ENCODE measurements around the gene FKBP6. TPM values are rescaled to one million over a fixed set of nuclear protein-coding genes. Genes with fewer than 3 reads are reported as not detected.
A peak's percentile ranks its signal among the peaks of the same experiment; 100 is the strongest.

Gene FKBP6
- total RNA-seq, 1 experiment from 2014 or later = not detected

- Histone ChIP-seq H3K36me3 (ENCODE audit: low read depth, low read length) (no peaks in the 10 kb centered on the region), H3K9me3 (ENCODE audit: low read length) (no peaks in the 10 kb centered on the region), H3K27ac (ENCODE audit: low read length) (no peak overlapping the region), H3K79me2 (ENCODE audit: low read length) (no peaks in the 10 kb centered on the region), H3K9ac (ENCODE audit: low read length) (no peak overlapping the region), H3K4me1 (ENCODE audit: insufficient read depth, low read length) (no peaks in the 10 kb centered on the region), H3K9me2 (replicated peaks; ENCODE audit: low read length) (no peaks in the 10 kb centered on the region), H4K20me1 (ENCODE audit: low read length) (no peaks in the 10 kb centered on the region), H3K4me2 (ENCODE audit: low read length) (no peak overlapping the region), H3F3A (ENCODE audit: low read length, unreplicated experiment) (no peaks in the 10 kb centered on the region), H2AFZ (ENCODE audit: low read length) (no peak overlapping the region), H3K4me3 (ENCODE audit: low read length) (no peak overlapping the region), H3K27me3 (ENCODE audit: low read length) (no peaks in the 10 kb centered on the region; the same call in 1 of the 2 replicates)
- ChIA-PET POLR2A (ENCODE audit: unreplicated experiment) (no interaction called here), CTCF (interaction anchor here (1.1 to 1.7 kb wide), 2 partner anchors 94 to 109 kb away, joined by 3 to 6 read pairs; no protein-coding TSS in a partner anchor)
- TF ChIP-seq EZH2phosphoT487 (IDR thresholded peaks at IDR 0.05; ENCODE audit: borderline replicate concordance, low read length) (no peak), EZH2 (IDR thresholded peaks at IDR 0.05; ENCODE audit: low read length, unreplicated experiment) (no peak)
- TF ChIP-seq, protein P1, sequence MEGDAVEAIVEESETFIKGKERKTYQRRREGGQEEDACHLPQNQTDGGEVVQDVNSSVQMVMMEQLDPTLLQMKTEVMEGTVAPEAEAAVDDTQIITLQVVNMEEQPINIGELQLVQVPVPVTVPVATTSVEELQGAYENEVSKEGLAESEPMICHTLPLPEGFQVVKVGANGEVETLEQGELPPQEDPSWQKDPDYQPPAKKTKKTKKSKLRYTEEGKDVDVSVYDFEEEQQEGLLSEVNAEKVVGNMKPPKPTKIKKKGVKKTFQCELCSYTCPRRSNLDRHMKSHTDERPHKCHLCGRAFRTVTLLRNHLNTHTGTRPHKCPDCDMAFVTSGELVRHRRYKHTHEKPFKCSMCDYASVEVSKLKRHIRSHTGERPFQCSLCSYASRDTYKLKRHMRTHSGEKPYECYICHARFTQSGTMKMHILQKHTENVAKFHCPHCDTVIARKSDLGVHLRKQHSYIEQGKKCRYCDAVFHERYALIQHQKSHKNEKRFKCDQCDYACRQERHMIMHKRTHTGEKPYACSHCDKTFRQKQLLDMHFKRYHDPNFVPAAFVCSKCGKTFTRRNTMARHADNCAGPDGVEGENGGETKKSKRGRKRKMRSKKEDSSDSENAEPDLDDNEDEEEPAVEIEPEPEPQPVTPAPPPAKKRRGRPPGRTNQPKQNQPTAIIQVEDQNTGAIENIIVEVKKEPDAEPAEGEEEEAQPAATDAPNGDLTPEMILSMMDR (conservative IDR thresholded peaks at IDR 0.05; ENCODE audit: low read depth, low read length) = peak; percentile 50
- intact Hi-C loops (cut with micrococcal nuclease) = loop anchor here (1.0 to 5.0 kb wide), 2 partner anchors 94 to 110 kb away; no protein-coding TSS in a partner anchor
- ATAC-seq (peak; percentile 84), DNase-seq (peak; percentile 8)
- BruUV-seq (replicated peaks) = no TSS peak
Measured at GRCh38 chr7:73342645-73343044, 14.7 kb downstream of the FKBP6 start.

- TF ChIP-seq EZH2phosphoT487 (IDR thresholded peaks at IDR 0.05; ENCODE audit: borderline replicate concordance, low read length) = no peak
- TF ChIP-seq, protein P1 (conservative IDR thresholded peaks at IDR 0.05; ENCODE audit: low read depth, low read length) = no peak
- TF ChIP-seq EZH2 (IDR thresholded peaks at IDR 0.05; ENCODE audit: low read length, unreplicated experiment) = no peak
- Histone ChIP-seq H3K4me2 (ENCODE audit: low read length) (no peak overlapping the region), H3K36me3 (ENCODE audit: low read depth, low read length) (no peaks in the 10 kb centered on the region), H3K4me1 (ENCODE audit: insufficient read depth, low read length) (no peaks in the 10 kb centered on the region), H3K9me2 (replicated peaks; ENCODE audit: low read length) (no peaks in the 10 kb centered on the region), H3K4me3 (ENCODE audit: low read length) (no peak overlapping the region), H3K9me3 (ENCODE audit: low read length) (no peaks in the 10 kb centered on the region), H3K27me3 (ENCODE audit: low read length) (no peaks in the 10 kb centered on the region; the same call in 1 of the 2 replicates), H3K27ac (ENCODE audit: low read length) (no peak overlapping the region), H2AFZ (ENCODE audit: low read length) (no peak overlapping the region), H3F3A (ENCODE audit: low read length, unreplicated experiment) (no peaks in the 10 kb centered on the region), H3K9ac (ENCODE audit: low read length) (no peak overlapping the region), H3K79me2 (ENCODE audit: low read length) (no peaks in the 10 kb centered on the region), H4K20me1 (ENCODE audit: low read length) (no peaks in the 10 kb centered on the region)
- DNase-seq = no peak
- ChIA-PET CTCF (no interaction called here), POLR2A (ENCODE audit: unreplicated experiment) (no interaction called here)
- no peak for ATAC-seq
- no TSS peak for BruUV-seq (replicated peaks)
- intact Hi-C loops (cut with micrococcal nuclease) = loop anchor here (5.0 kb wide), 1 partner anchor 108 kb away; no protein-coding TSS in a partner anchor
Measured at GRCh38 chr7:73343671-73344380, 15.9 kb downstream of the FKBP6 start.

DNA sequence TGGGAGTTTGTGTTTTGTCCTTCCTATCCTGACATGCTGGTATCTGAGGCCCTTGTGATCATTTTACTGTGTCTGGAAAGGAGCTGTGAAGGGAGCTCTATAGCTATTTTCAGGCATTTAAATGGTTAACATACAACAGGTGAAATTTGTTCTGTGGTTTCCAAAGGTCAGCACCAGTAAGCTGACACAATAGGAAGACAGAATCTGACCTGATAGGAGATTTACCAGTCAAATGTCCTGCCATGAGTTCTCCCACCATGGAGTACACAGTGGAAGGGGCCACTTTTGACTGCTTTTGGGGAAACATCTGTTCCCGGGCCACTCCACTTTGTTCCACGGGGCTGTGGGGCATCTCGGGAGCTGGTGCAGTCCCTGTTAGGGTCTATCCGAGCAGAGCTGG is 17.6 kb downstream of the FKBP6 start:
- TF ChIP-seq EZH2phosphoT487 (IDR thresholded peaks at IDR 0.05; ENCODE audit: borderline replicate concordance, low read length) = no peak
- TF ChIP-seq, protein P1 (conservative IDR thresholded peaks at IDR 0.05; ENCODE audit: low read depth, low read length) = no peak
- TF ChIP-seq EZH2 (IDR thresholded peaks at IDR 0.05; ENCODE audit: low read length, unreplicated experiment) = no peak
- H3K9ac ChIP-seq (ENCODE audit: low read length) = no peak overlapping the region
- H3F3A ChIP-seq (ENCODE audit: low read length, unreplicated experiment) = no peaks in the 10 kb centered on the region
- no peaks in the 10 kb centered on the region; the same call in 1 of the 2 replicates for H3K27me3 ChIP-seq (ENCODE audit: low read length)
- ATAC-seq (no peak), DNase-seq (no peak)
- H3K79me2 ChIP-seq (ENCODE audit: low read length) = no peaks in the 10 kb centered on the region
- POLR2A ChIA-PET (ENCODE audit: unreplicated experiment) = no interaction called here
- no peak overlapping the region for H3K27ac ChIP-seq (ENCODE audit: low read length)
- no peaks in the 10 kb centered on the region for H3K9me3 ChIP-seq (ENCODE audit: low read length)
- no peaks in the 10 kb centered on the region for H4K20me1 ChIP-seq (ENCODE audit: low read length)
- intact Hi-C loops (cut with micrococcal nuclease) = no loop called here
- H3K9me2 ChIP-seq (replicated peaks; ENCODE audit: low read length) = no peaks in the 10 kb centered on the region
- no TSS peak for BruUV-seq (replicated peaks)
- H3K4me1 ChIP-seq (ENCODE audit: insufficient read depth, low read length) = no peaks in the 10 kb centered on the region
- H3K36me3 ChIP-seq (ENCODE audit: low read depth, low read length) = no peaks in the 10 kb centered on the region
- no peak overlapping the region for H3K4me3 ChIP-seq (ENCODE audit: low read length)
- CTCF ChIA-PET = no interaction called here
- H3K4me2 ChIP-seq (ENCODE audit: low read length) = no peak overlapping the region
- H2AFZ ChIP-seq (ENCODE audit: low read length) = no peak overlapping the region
